Kidney (tissue), 14 donors: Measurements from ENCODE around the gene GRIP2. TPM values are rescaled to one million over a fixed set of nuclear protein-coding genes. Genes with fewer than 3 reads are reported as not detected.

ENCODE experiments used
- DNase-seq, 5 donors: peaks; one replicate each; pipeline ENCODE4 v3.0.0-alpha.2; 2013 to 2020
- FAIRE-seq: peaks from 2 replicates; lab custom pipeline; 2012; peaks lifted over from hg19 to GRCh38; lab: Jason Lieb, UNC
- H3K27ac ChIP-seq, 2 donors: one replicate each; pipeline ENCODE4 v1.7.0; 2013; ENCODE audit warnings: low read depth in 2 of 2, low read length in 2 of 2, inconsistent platforms in 1 of 2
- H3K27me3 ChIP-seq: one replicate; pipeline ENCODE4 v1.7.1; 2013; ENCODE audit warnings: low read length, inconsistent platforms; ENCODE audit not compliant: control insufficient read depth, insufficient read depth
- H3K36me3 ChIP-seq, 3 donors: one replicate each; pipeline versions ENCODE4 v1.7.0 to v1.7.1; 2013; ENCODE audit warnings: low read length in 3 of 3, control low read depth in 1 of 3, inconsistent platforms in 1 of 3; ENCODE audit not compliant: insufficient read depth in 3 of 3, control insufficient read depth in 2 of 3
- H3K4me1 ChIP-seq, 3 donors: one replicate each; pipeline versions ENCODE4 v1.7.0 to v1.7.1; 2013; ENCODE audit warnings: low read length in 3 of 3, inconsistent platforms in 1 of 3, low read depth in 1 of 3; ENCODE audit not compliant: control insufficient read depth in 2 of 3, insufficient read depth in 2 of 3
- H3K4me3 ChIP-seq, 3 donors: one replicate each; pipeline versions ENCODE4 v1.7.0 to v1.8.1; 2013; ENCODE audit warnings: low read length in 3 of 3, control low read depth in 1 of 3, inconsistent platforms in 1 of 3
- H3K9ac ChIP-seq, 3 donors: one replicate each; pipeline versions ENCODE4 v1.7.0 to v1.7.1; 2013; ENCODE audit warnings: low read length in 3 of 3, control low read depth in 1 of 3, inconsistent platforms in 1 of 3
- H3K9me3 ChIP-seq, 3 donors: one replicate each; pipeline versions ENCODE4 v1.7.0 to v1.7.1; 2013; ENCODE audit warnings: low read length in 3 of 3, control low read depth in 1 of 3, inconsistent platforms in 1 of 3; ENCODE audit not compliant: control insufficient read depth in 2 of 3, insufficient read depth in 1 of 3
- CTCF ChIP-seq: IDR thresholded peaks from 3 replicates; pipeline ENCODE4 v1.5.1; 2012; ENCODE audit warnings: mild to moderate bottlenecking, moderate library complexity, borderline replicate concordance; ENCODE audit not compliant: insufficient read depth; ENCODE audit errors: extremely low read depth
- intact Hi-C: fragments of 100-400 bp; cut with DNase I; formaldehyde crosslinking; loops from one replicate; pipeline ENCODE4 v1.11.1; 2022
- polyA plus RNA-seq: library from polyadenylated mRNA; stranded (reverse); fragments of 350-450 nt; fragmentation: Illumina TruSeq; extraction: RNeasy Lipid Tissue Mini Kit (QIAGEN cat#74804); gene quantifications from one replicate; pipeline ENCODE4 v1.2.3, GENCODE V29; 2014; ENCODE audit warnings: low read depth, low replicate concordance; ENCODE audit not compliant: insufficient read depth
- total RNA-seq: library from RNA; stranded (reverse); fragmentation: NEBNext Ultra II Directional; extraction: Animal tissue kit (Norgen Biotek cat#: 25700); gene quantifications from one replicate; pipeline ENCODE4 v1.2.1, GENCODE V29; 2021
- donor health status: control.
- donor health status: control.
- donor health status: control.
- donor health status: control.
- donor health status: control.
- donor health status: DM: yes; HTN: yes; CAD: no.
- donor health status: Normal renal cell carcinoma (clear cell type).

The GRIP2 gene
- total and polyA plus RNA-seq, 2 donors from 2014 or later, result 3.0 to 3.2 TPM

- Histone ChIP-seq H3K9ac (no peak overlapping the region), H3K4me3 (no peak overlapping the region), H3K27me3 (no peaks in the 10 kb centered on the region), H3K36me3 (no peaks in the 10 kb centered on the region), H3K27ac (no peak overlapping the region), H3K4me1 (no peaks in the 10 kb centered on the region), H3K9me3 (no peaks in the 10 kb centered on the region)
- FAIRE-seq (no peak), DNase-seq (peak in 1 of 5 donors; percentile 56)
- intact Hi-C loops, result no loop called here
- no peak for TF ChIP-seq CTCF
These were observed 45.2 kb downstream of the GRIP2 start for GRCh38 chr3:14494973-14495300.

GRCh38 chr3:14494279-14494972 is 45.7 kb downstream of the GRIP2 start:
- Histone ChIP-seq H3K4me1 (no peaks in the 10 kb centered on the region), H3K9me3 (no peaks in the 10 kb centered on the region), H3K27ac (no peak overlapping the region), H3K27me3 (no peaks in the 10 kb centered on the region), H3K9ac (no peak overlapping the region), H3K36me3 (no peaks in the 10 kb centered on the region), H3K4me3 (no peak overlapping the region)
- FAIRE-seq (no peak), DNase-seq (peak in 1 of 5 donors; percentile 46)
- intact Hi-C loops, result no loop called here
- TF ChIP-seq CTCF, result no peak

- intact Hi-C loops, result no loop called here
- H3K9ac ChIP-seq, result no peak overlapping the region
- no peak overlapping the region for H3K4me3 ChIP-seq
- TF ChIP-seq CTCF, result no peak
- DNase-seq (peak in 1 of 5 donors; percentile 59), FAIRE-seq (no peak)
- no peaks in the 10 kb centered on the region for H3K9me3 ChIP-seq
- no peaks in the 10 kb centered on the region for H3K36me3 ChIP-seq
- no peaks in the 10 kb centered on the region for H3K27me3 ChIP-seq
- H3K4me1 ChIP-seq, result peaks cover 0 to 3% (median 0%) of the 10 kb centered on the region in 3 donors
- H3K27ac ChIP-seq, result no peak overlapping the region
These were observed 46.9 kb downstream of the GRIP2 start for GRCh38 chr3:14492948-14493881.
